ENCODE data around the gene GET4.

The GET4 gene

DNA sequence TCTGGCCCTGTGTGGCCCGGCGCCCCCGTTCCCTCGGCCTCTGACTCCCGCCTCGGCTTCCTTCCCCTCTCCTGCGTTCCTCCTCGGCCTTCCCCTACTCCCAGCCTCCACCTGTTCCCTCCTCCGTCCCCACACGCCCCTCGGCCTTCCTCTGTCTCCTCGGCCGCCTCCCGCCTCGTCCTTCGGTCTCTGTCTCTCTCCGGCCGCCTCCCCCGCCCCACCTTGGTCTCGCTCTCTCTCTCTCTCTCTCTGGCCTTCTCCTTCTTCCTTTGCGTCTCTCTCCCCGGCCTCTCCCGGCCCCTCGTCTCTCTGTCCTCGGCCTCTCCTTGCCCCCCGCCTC is 588 bp downstream of the GET4 start (continued):
- TF ChIP-seq GLIS1 (tag by site-specific recombination; IDR thresholded peaks at IDR 0.05), result no peak; the same call in 1 of the 2 replicates
- TF ChIP-seq ZNF600 (tag by site-specific recombination; IDR thresholded peaks at IDR 0.05), result peak; percentile 59
- TF ChIP-seq ZNF626 (tag by site-specific recombination; IDR thresholded peaks at IDR 0.05), result no peak
- TF ChIP-seq ZNF366 (tag by site-specific recombination; conservative IDR thresholded peaks at IDR 0.05), result peak; percentile 83
- TF ChIP-seq KLF9 (tag by site-specific recombination; IDR thresholded peaks at IDR 0.05; ENCODE audit: low read depth), result peak; percentile 61
- TF ChIP-seq FEZF1 (tag by site-specific recombination; IDR thresholded peaks at IDR 0.05), result no peak
- TF ChIP-seq, protein P1, sequence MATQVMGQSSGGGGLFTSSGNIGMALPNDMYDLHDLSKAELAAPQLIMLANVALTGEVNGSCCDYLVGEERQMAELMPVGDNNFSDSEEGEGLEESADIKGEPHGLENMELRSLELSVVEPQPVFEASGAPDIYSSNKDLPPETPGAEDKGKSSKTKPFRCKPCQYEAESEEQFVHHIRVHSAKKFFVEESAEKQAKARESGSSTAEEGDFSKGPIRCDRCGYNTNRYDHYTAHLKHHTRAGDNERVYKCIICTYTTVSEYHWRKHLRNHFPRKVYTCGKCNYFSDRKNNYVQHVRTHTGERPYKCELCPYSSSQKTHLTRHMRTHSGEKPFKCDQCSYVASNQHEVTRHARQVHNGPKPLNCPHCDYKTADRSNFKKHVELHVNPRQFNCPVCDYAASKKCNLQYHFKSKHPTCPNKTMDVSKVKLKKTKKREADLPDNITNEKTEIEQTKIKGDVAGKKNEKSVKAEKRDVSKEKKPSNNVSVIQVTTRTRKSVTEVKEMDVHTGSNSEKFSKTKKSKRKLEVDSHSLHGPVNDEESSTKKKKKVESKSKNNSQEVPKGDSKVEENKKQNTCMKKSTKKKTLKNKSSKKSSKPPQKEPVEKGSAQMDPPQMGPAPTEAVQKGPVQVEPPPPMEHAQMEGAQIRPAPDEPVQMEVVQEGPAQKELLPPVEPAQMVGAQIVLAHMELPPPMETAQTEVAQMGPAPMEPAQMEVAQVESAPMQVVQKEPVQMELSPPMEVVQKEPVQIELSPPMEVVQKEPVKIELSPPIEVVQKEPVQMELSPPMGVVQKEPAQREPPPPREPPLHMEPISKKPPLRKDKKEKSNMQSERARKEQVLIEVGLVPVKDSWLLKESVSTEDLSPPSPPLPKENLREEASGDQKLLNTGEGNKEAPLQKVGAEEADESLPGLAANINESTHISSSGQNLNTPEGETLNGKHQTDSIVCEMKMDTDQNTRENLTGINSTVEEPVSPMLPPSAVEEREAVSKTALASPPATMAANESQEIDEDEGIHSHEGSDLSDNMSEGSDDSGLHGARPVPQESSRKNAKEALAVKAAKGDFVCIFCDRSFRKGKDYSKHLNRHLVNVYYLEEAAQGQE (tag by site-specific recombination; IDR thresholded peaks at IDR 0.05), result peak; percentile 28; the same call in 1 of the 2 replicates
- no peak for TF ChIP-seq HOXC10 (CRISPR knock-in tag; IDR thresholded peaks at IDR 0.05)
- TF ChIP-seq, protein P2, sequence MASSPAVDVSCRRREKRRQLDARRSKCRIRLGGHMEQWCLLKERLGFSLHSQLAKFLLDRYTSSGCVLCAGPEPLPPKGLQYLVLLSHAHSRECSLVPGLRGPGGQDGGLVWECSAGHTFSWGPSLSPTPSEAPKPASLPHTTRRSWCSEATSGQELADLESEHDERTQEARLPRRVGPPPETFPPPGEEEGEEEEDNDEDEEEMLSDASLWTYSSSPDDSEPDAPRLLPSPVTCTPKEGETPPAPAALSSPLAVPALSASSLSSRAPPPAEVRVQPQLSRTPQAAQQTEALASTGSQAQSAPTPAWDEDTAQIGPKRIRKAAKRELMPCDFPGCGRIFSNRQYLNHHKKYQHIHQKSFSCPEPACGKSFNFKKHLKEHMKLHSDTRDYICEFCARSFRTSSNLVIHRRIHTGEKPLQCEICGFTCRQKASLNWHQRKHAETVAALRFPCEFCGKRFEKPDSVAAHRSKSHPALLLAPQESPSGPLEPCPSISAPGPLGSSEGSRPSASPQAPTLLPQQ (tag by site-specific recombination; IDR thresholded peaks at IDR 0.05), result 0 out of 2 replicates have a peak, but pooled peaks have one; percentile 18
- peak; percentile 52; the same call in 1 of the 2 replicates for TF ChIP-seq ZNF843 (tag by site-specific recombination; IDR thresholded peaks at IDR 0.05)
- TF ChIP-seq ZNF610 (tag by site-specific recombination; IDR thresholded peaks at IDR 0.05; ENCODE audit: borderline replicate concordance), result peak; percentile 31; the same call in 1 of the 2 replicates
- no peak for TF ChIP-seq ZNF169 (tag by site-specific recombination; IDR thresholded peaks at IDR 0.05)
- 0 out of 2 replicates have a peak, but pooled peaks have one; percentile 10 for TF ChIP-seq WT1 (tag by site-specific recombination; IDR thresholded peaks at IDR 0.05)
- no peak for TF ChIP-seq ZNF561 (tag by site-specific recombination; IDR thresholded peaks at IDR 0.05; ENCODE audit: borderline replicate concordance)
- TF ChIP-seq ZBTB20 (tag by site-specific recombination; IDR thresholded peaks at IDR 0.05), result peak; percentile 42; the same call in 1 of the 2 replicates
- TF ChIP-seq ZNF114 (tag by site-specific recombination; IDR thresholded peaks at IDR 0.05), result no peak
- TF ChIP-seq ZNF302 (tag by site-specific recombination; IDR thresholded peaks at IDR 0.05; ENCODE audit: low read depth), result no peak
- peak; percentile 23; the same call in 1 of the 2 replicates for TF ChIP-seq MYNN (tag by site-specific recombination; IDR thresholded peaks at IDR 0.05; ENCODE audit: borderline replicate concordance)
- TF ChIP-seq, protein P3, sequence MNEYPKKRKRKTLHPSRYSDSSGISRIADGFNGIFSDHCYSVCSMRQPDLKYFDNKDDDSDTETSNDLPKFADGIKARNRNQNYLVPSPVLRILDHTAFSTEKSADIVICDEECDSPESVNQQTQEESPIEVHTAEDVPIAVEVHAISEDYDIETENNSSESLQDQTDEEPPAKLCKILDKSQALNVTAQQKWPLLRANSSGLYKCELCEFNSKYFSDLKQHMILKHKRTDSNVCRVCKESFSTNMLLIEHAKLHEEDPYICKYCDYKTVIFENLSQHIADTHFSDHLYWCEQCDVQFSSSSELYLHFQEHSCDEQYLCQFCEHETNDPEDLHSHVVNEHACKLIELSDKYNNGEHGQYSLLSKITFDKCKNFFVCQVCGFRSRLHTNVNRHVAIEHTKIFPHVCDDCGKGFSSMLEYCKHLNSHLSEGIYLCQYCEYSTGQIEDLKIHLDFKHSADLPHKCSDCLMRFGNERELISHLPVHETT (tag by site-specific recombination; IDR thresholded peaks at IDR 0.05), result peak; percentile 64
- TF ChIP-seq, protein P4, sequence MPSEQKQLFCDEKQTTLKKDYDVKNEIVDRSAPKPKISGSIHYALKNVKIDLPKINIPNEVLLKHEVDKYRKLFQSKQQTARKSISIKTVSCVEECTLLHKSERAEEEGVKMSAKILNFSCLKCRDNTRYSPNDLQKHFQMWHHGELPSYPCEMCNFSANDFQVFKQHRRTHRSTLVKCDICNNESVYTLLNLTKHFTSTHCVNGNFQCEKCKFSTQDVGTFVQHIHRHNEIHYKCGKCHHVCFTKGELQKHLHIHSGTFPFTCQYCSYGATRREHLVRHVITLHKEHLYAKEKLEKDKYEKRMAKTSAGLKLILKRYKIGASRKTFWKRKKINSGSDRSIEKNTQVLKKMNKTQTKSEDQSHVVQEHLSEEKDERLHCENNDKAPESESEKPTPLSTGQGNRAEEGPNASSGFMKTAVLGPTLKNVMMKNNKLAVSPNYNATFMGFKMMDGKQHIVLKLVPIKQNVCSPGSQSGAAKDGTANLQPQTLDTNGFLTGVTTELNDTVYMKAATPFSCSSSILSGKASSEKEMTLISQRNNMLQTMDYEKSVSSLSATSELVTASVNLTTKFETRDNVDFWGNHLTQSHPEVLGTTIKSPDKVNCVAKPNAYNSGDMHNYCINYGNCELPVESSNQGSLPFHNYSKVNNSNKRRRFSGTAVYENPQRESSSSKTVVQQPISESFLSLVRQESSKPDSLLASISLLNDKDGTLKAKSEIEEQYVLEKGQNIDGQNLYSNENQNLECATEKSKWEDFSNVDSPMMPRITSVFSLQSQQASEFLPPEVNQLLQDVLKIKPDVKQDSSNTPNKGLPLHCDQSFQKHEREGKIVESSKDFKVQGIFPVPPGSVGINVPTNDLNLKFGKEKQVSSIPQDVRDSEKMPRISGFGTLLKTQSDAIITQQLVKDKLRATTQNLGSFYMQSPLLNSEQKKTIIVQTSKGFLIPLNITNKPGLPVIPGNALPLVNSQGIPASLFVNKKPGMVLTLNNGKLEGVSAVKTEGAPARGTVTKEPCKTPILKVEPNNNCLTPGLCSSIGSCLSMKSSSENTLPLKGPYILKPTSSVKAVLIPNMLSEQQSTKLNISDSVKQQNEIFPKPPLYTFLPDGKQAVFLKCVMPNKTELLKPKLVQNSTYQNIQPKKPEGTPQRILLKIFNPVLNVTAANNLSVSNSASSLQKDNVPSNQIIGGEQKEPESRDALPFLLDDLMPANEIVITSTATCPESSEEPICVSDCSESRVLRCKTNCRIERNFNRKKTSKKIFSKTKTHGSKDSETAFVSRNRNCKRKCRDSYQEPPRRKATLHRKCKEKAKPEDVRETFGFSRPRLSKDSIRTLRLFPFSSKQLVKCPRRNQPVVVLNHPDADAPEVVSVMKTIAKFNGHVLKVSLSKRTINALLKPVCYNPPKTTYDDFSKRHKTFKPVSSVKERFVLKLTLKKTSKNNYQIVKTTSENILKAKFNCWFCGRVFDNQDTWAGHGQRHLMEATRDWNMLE (tag by site-specific recombination; conservative IDR thresholded peaks at IDR 0.05; ENCODE audit: low read depth), result peak; percentile 13; the same call in 1 of the 2 replicates
- TF ChIP-seq ZNF433 (tag by site-specific recombination; IDR thresholded peaks at IDR 0.05; ENCODE audit: low read depth), result no peak
